GM18870 (cell line): ENCODE measurements around the gene WBP1L.
A peak's percentile ranks its signal among the peaks of the same experiment; 100 is the strongest.
"Not testable (repeated sequence)": the region's sequence is repeated elsewhere in the genome, so short reads cannot be mapped to it uniquely, and the experiment has no call there.

ENCODE experiments used
- ATAC-seq: cut with Tn5 transposase; IDR thresholded peaks from one replicate; pipeline ENCODE4 v1.9.1; 2021; ENCODE audit warnings: moderate library complexity; ENCODE audit not compliant: unreplicated experiment

WBP1L gene

GRCh38 chr10:102721954-102722353, 21.8 kb upstream of the WBP1L start:
- no peak for ATAC-seq

- ATAC-seq, result no peak
Observed at GRCh38 chr10:102723989-102724388, 19.8 kb upstream of the WBP1L start.

GRCh38 chr10:102726274-102726673, 17.5 kb upstream of the WBP1L start:
- no peak for ATAC-seq

GRCh38 chr10:102727037-102727818, 16.5 kb upstream of the WBP1L start:
- no peak for ATAC-seq

- no peak for ATAC-seq
Observed at GRCh38 chr10:102729029-102730026, 14.4 kb upstream of the WBP1L start.

- no peak for ATAC-seq
Observed at GRCh38 chr10:102731222-102731800, 12.4 kb upstream of the WBP1L start.

- no peak for ATAC-seq
Observed at GRCh38 chr10:102732661-102733060, 11.1 kb upstream of the WBP1L start.

GRCh38 chr10:102735065-102735562, 8.6 kb upstream of the WBP1L start:
- ATAC-seq, result no peak

GRCh38 chr10:102738692-102739121, 5.0 kb upstream of the WBP1L start:
- no peak for ATAC-seq

GRCh38 chr10:102740229-102740628, 3.5 kb upstream of the WBP1L start:
- no peak for ATAC-seq

- ATAC-seq, result no peak
Observed at GRCh38 chr10:102741726-102742237, 2.0 kb upstream of the WBP1L start.

- not testable (repeated sequence) for ATAC-seq
Observed at GRCh38 chr10:102742313-102742712, 1.4 kb upstream of the WBP1L start.

GRCh38 chr10:102743078-102743587, 615 bp upstream of the WBP1L start:
- peak; percentile 6 for ATAC-seq

GRCh38 chr10:102744374-102745051, 765 bp downstream of the WBP1L start:
- no peak for ATAC-seq

GRCh38 chr10:102745157-102745556, 1.4 kb downstream of the WBP1L start:
- ATAC-seq, result no peak

GRCh38 chr10:102752266-102752930, 8.7 kb downstream of the WBP1L start:
- no peak for ATAC-seq

- ATAC-seq, result no peak
Observed at GRCh38 chr10:102752934-102753664, 9.4 kb downstream of the WBP1L start.

GRCh38 chr10:102753718-102754117, 10.0 kb downstream of the WBP1L start:
- no peak for ATAC-seq

GRCh38 chr10:102757323-102757722, 13.6 kb downstream of the WBP1L start:
- ATAC-seq, result no peak
